SU-DHL-6 (cell line): ENCODE measurements around the gene LPCAT2.

ENCODE experiments used
- CTCF ChIP-seq: fragments of 200-600 bp; sonication (generic); IDR thresholded peaks from one replicate; pipeline ENCODE4 v1.5.1; 2017; ENCODE audit warnings: antibody characterized with exemption, mild to moderate bottlenecking, low read length, moderate library complexity; ENCODE audit not compliant: insufficient read depth, poor library complexity, severe bottlenecking
- EZH2phosphoT487 ChIP-seq: fragments of 200-600 bp; sonication (generic), shearing (Covaris generic); conservative IDR thresholded peaks from 2 replicates; pipeline ENCODE4 v1.6.1; 2018; ENCODE audit warnings: mild to moderate bottlenecking, antibody characterized with exemption, low read length, moderate library complexity, mixed read lengths

- TF ChIP-seq CTCF (no peak), EZH2phosphoT487 (no peak)
These were observed 113.4 kb downstream of the LPCAT2 start for GRCh38 chr16:55622272-55622671.
